H9 (cell line): Measurements from ENCODE around the gene APPBP2. TPM values are rescaled to one million over a fixed set of nuclear protein-coding genes. Genes with fewer than 3 reads are reported as not detected.

Source experiments
- DNase-seq: peaks from one replicate; pipeline ENCODE4 v3.0.0-alpha.2; 2017
- H2AFZ ChIP-seq: one replicate; pipeline ENCODE4 v1.6.1; 2013; ENCODE audit warnings: mild to moderate bottlenecking, low read length, control low read depth, moderate library complexity
- H2AK5ac ChIP-seq: 2 replicates; pipeline ENCODE4 v1.6.1; 2013; ENCODE audit warnings: low read length, control low read depth, mixed read lengths; ENCODE audit not compliant: insufficient read length
- H2BK120ac ChIP-seq: one replicate; pipeline ENCODE4 v1.6.1; 2013; ENCODE audit warnings: low read depth, mild to moderate bottlenecking, low read length, control low read depth, inconsistent platforms; ENCODE audit not compliant: poor library complexity, severe bottlenecking
- H2BK12ac ChIP-seq: 2 replicates; pipeline ENCODE4 v1.6.1; 2013; ENCODE audit warnings: low read length, control low read depth, mixed read lengths, low read depth; ENCODE audit not compliant: insufficient read length
- H2BK15ac ChIP-seq: 2 replicates; pipeline ENCODE4 v1.6.1; 2013; ENCODE audit warnings: low read depth, low read length, control low read depth
- H2BK20ac ChIP-seq: one replicate; pipeline ENCODE4 v1.6.1; 2013; ENCODE audit warnings: low read depth, mild to moderate bottlenecking, low read length, control low read depth, inconsistent platforms; ENCODE audit not compliant: poor library complexity, severe bottlenecking
- H2BK5ac ChIP-seq: 2 replicates; pipeline ENCODE4 v1.6.1; 2013; ENCODE audit warnings: low read length, control low read depth, mixed read lengths; ENCODE audit not compliant: insufficient read length
- H3K14ac ChIP-seq: 2 replicates; pipeline ENCODE4 v1.6.1; 2013; ENCODE audit warnings: low read length, control low read depth; ENCODE audit not compliant: insufficient read depth
- H3K18ac ChIP-seq: 2 replicates; pipeline ENCODE4 v1.6.1; 2013; ENCODE audit warnings: low read depth, mild to moderate bottlenecking, mixed read lengths, low read length, control low read depth; ENCODE audit not compliant: insufficient read length
- H3K23ac ChIP-seq: 2 replicates; pipeline ENCODE4 v1.6.1; 2013; ENCODE audit warnings: low read length, control low read depth, mixed read lengths, low read depth; ENCODE audit not compliant: insufficient read length
- H3K23me2 ChIP-seq: 2 replicates; pipeline ENCODE4 v1.6.1; 2013; ENCODE audit warnings: low read depth, mild to moderate bottlenecking, mixed read lengths, low read length, control low read depth; ENCODE audit not compliant: insufficient read length, poor library complexity, severe bottlenecking
- H3K27ac ChIP-seq: 2 replicates; pipeline ENCODE4 v1.5.1; 2013; ENCODE audit warnings: low read length, control low read depth, mixed read lengths, low read depth; ENCODE audit not compliant: insufficient read length
- H3K27me3 ChIP-seq: 2 replicates; pipeline ENCODE4 v1.6.1; 2013; ENCODE audit warnings: low read length, control low read depth, inconsistent platforms; ENCODE audit not compliant: insufficient read depth
- H3K4ac ChIP-seq: 2 replicates; pipeline ENCODE4 v1.6.1; 2013; ENCODE audit warnings: low read depth, mild to moderate bottlenecking, control low read depth, inconsistent platforms, low read length, moderate library complexity
- H3K4me1 ChIP-seq: 2 replicates; pipeline ENCODE4 v1.6.1; 2013; ENCODE audit warnings: low read length, control low read depth, inconsistent platforms; ENCODE audit not compliant: insufficient read depth
- H3K4me2 ChIP-seq: 2 replicates; pipeline ENCODE4 v1.6.1; 2013; ENCODE audit warnings: low read length, control low read depth, mixed read lengths; ENCODE audit not compliant: insufficient read length, insufficient read depth
- H3K56ac ChIP-seq: 2 replicates; pipeline ENCODE4 v1.6.1; 2013; ENCODE audit warnings: low read depth, mild to moderate bottlenecking, mixed read lengths, low read length, control low read depth; ENCODE audit not compliant: insufficient read length
- H3K79me1 ChIP-seq: 2 replicates; pipeline ENCODE4 v1.6.1; 2013; ENCODE audit warnings: low read depth, mild to moderate bottlenecking, moderate library complexity, low read length, control low read depth, inconsistent platforms; ENCODE audit not compliant: insufficient read depth, poor library complexity, severe bottlenecking
- H3K79me2 ChIP-seq: 2 replicates; pipeline ENCODE4 v1.6.1; 2013; ENCODE audit warnings: low read length, control low read depth, inconsistent platforms; ENCODE audit not compliant: insufficient read depth
- H3K9ac ChIP-seq: 2 replicates; pipeline ENCODE4 v1.6.1; 2013; ENCODE audit warnings: low read length, control low read depth, mixed read lengths; ENCODE audit not compliant: insufficient read length; ENCODE audit errors: extremely low read depth
- H3K9me3 ChIP-seq: one replicate; pipeline ENCODE4 v1.6.1; 2013; ENCODE audit warnings: low read depth, low read length, inconsistent platforms; ENCODE audit not compliant: control insufficient read depth
- H3T11ph ChIP-seq: one replicate; pipeline ENCODE4 v1.6.1; 2013; ENCODE audit warnings: mild to moderate bottlenecking, low read length, control low read depth, inconsistent platforms
- H4K20me1 ChIP-seq: one replicate; pipeline ENCODE4 v1.6.1; 2013; ENCODE audit not compliant: control insufficient read depth, insufficient read length, insufficient read depth
- H4K5ac ChIP-seq: 2 replicates; pipeline ENCODE4 v1.6.1; 2013; ENCODE audit warnings: low read depth, mild to moderate bottlenecking, mixed read lengths, low read length, control low read depth; ENCODE audit not compliant: insufficient read length
- H4K8ac ChIP-seq: replicated peaks from 2 replicates; pipeline ENCODE4 v1.6.1; 2013; ENCODE audit warnings: low read length, control low read depth, mixed read lengths, low read depth; ENCODE audit not compliant: insufficient read length
- H4K91ac ChIP-seq: 2 replicates; pipeline ENCODE4 v1.6.1; 2013; ENCODE audit warnings: low read depth, mild to moderate bottlenecking, moderate library complexity, mixed read lengths, low read length, control low read depth; ENCODE audit not compliant: insufficient read length
- H3K27ac Mint-ChIP-seq, 3 experiments: 2 replicates in 2 of 3; 3 replicates in 1 of 3; pipeline ENCODE4 v1.8.0; 2020 to 2021; ENCODE audit warnings: mixed read lengths in 3 of 3, mild to moderate bottlenecking in 1 of 3, moderate library complexity in 1 of 3
- H3K27me3 Mint-ChIP-seq: 2 replicates; pipeline ENCODE4 v1.8.0; 2021; ENCODE audit warnings: low read depth, mild to moderate bottlenecking, moderate library complexity, mixed read lengths
- H3K36me3 Mint-ChIP-seq, 3 experiments: 2 replicates in 2 of 3; 3 replicates in 1 of 3; pipeline ENCODE4 v1.8.0; 2020 to 2021; ENCODE audit warnings: low read depth in 3 of 3, mixed read lengths in 3 of 3; ENCODE audit not compliant: insufficient read depth in 1 of 3
- H3K4me1 Mint-ChIP-seq, 2 experiments: 2 replicates each; pipeline ENCODE4 v1.8.0; 2020; ENCODE audit warnings: mixed read lengths in 2 of 2
- H3K4me3 Mint-ChIP-seq, 2 experiments: 2 replicates in 1 of 2; 3 replicates in 1 of 2; pipeline ENCODE4 v1.8.0; 2020 to 2021; ENCODE audit warnings: mild to moderate bottlenecking in 2 of 2, mixed read lengths in 2 of 2, moderate library complexity in 1 of 2
- H3K9me3 Mint-ChIP-seq, 2 experiments: 2 replicates in 1 of 2; 3 replicates in 1 of 2; pipeline ENCODE4 v1.8.0; 2020; ENCODE audit warnings: mild to moderate bottlenecking in 2 of 2, mixed read lengths in 2 of 2, moderate library complexity in 1 of 2
- total RNA-seq: library from RNA; stranded (reverse); gene quantifications from 2 replicates; pipeline ENCODE4 v1.2.1, GENCODE V29; 2021
- TF ChIP-seq, protein P1 (sequence below): fragments of 200-600 bp; sonication (generic); conservative IDR thresholded peaks from 3 replicates; pipeline ENCODE4 v1.8.0; 2021; ENCODE audit warnings: antibody characterized with exemption, mild to moderate bottlenecking

The APPBP2 gene
- total RNA-seq, 1 experiment from 2014 or later: 17.0 TPM

DNA sequence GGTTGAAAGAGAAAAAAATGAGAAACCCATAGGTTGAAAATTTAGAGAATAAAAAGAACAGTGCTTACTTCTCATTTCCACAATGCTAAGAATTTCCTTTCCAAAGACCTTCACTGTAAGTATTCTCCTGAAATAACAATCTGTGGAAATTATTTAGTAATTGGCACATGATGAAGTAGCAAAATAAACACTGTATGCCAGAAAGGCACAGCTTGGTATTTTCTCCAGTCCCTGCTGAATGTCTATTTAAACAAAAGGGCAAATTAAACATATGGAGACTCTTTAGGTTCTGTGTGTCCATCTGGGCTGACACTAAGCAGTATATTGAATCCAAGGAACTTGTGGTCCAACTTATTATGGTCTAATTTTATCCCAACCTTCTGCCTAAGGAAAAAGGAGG, 57.7 kb downstream of the APPBP2 start:
- no peak overlapping the region for H2BK15ac ChIP-seq
- no peak overlapping the region for H3K4me3 Mint-ChIP-seq
- H3K56ac ChIP-seq: no peak overlapping the region
- no peak overlapping the region for H3K14ac ChIP-seq
- no peaks in the 10 kb centered on the region for H3K23me2 ChIP-seq
- H3K4me1 Mint-ChIP-seq: no peaks in the 10 kb centered on the region
- H3T11ph ChIP-seq: no peak overlapping the region
- no peak overlapping the region for H2AFZ ChIP-seq
- H2BK120ac ChIP-seq: no peak overlapping the region
- H3K27me3 ChIP-seq: no peaks in the 10 kb centered on the region
- H3K27me3 Mint-ChIP-seq: no peaks in the 10 kb centered on the region
- H2AK5ac ChIP-seq: no peak overlapping the region
- DNase-seq: no peak
- H4K8ac ChIP-seq: no peak overlapping the region
- H3K23ac ChIP-seq: no peak overlapping the region
- no peaks in the 10 kb centered on the region for H3K79me1 ChIP-seq
- H3K27ac ChIP-seq: no peak overlapping the region
- H3K4ac ChIP-seq: no peak overlapping the region
- no peak overlapping the region for H2BK12ac ChIP-seq
- no peak overlapping the region for H4K5ac ChIP-seq
- H3K79me2 ChIP-seq: no peaks in the 10 kb centered on the region
- H4K20me1 ChIP-seq: no peaks in the 10 kb centered on the region
- no peak overlapping the region for H3K4me2 ChIP-seq
- H3K18ac ChIP-seq: no peak overlapping the region
- H2BK20ac ChIP-seq: no peak overlapping the region
- H3K9me3 Mint-ChIP-seq: no peaks in the 10 kb centered on the region
- no peak overlapping the region for H2BK5ac ChIP-seq
- peaks cover 25 to 49% (median 35%) of the 10 kb centered on the region in 3 experiments for H3K36me3 Mint-ChIP-seq
- no peak overlapping the region for H3K9ac ChIP-seq
- TF ChIP-seq, protein P1, sequence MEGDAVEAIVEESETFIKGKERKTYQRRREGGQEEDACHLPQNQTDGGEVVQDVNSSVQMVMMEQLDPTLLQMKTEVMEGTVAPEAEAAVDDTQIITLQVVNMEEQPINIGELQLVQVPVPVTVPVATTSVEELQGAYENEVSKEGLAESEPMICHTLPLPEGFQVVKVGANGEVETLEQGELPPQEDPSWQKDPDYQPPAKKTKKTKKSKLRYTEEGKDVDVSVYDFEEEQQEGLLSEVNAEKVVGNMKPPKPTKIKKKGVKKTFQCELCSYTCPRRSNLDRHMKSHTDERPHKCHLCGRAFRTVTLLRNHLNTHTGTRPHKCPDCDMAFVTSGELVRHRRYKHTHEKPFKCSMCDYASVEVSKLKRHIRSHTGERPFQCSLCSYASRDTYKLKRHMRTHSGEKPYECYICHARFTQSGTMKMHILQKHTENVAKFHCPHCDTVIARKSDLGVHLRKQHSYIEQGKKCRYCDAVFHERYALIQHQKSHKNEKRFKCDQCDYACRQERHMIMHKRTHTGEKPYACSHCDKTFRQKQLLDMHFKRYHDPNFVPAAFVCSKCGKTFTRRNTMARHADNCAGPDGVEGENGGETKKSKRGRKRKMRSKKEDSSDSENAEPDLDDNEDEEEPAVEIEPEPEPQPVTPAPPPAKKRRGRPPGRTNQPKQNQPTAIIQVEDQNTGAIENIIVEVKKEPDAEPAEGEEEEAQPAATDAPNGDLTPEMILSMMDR: no peak
- H3K9me3 ChIP-seq: no peaks in the 10 kb centered on the region
- H3K4me1 ChIP-seq: no peaks in the 10 kb centered on the region
- no peak overlapping the region for H3K27ac Mint-ChIP-seq
- H4K91ac ChIP-seq: no peak overlapping the region
